Neural progenitor cell (in vitro differentiated cells): ENCODE data around the gene MTAP. TPM values are rescaled to one million over a fixed set of nuclear protein-coding genes. Genes with fewer than 3 reads are reported as not detected.
"Not testable (repeated sequence)": the region's sequence is repeated elsewhere in the genome, so short reads cannot be mapped to it uniquely, and the experiment has no call there.

Experiments
- DNase-seq: peaks from one replicate; pipeline ENCODE4 v3.0.0-alpha.2; 2016; ENCODE audit warnings: low spot score
- H2AFZ ChIP-seq: fragments of 200-600 bp; sonication (generic); replicated peaks from 2 replicates; pipeline ENCODE4 v1.6.1; 2016; ENCODE audit warnings: antibody characterized with exemption
- H3F3A ChIP-seq: fragments of 200-600 bp; sonication (generic); 2 replicates; pipeline ENCODE4 v1.6.1; 2016; ENCODE audit warnings: antibody characterized with exemption, low read depth
- H3K27ac ChIP-seq: fragments of 200-600 bp; sonication (generic); 2 replicates; pipeline ENCODE4 v1.5.1; 2016; ENCODE audit warnings: mild to moderate bottlenecking
- H3K27me3 ChIP-seq: fragments of 200-600 bp; sonication (generic); 2 replicates; pipeline ENCODE4 v1.6.1; 2016; ENCODE audit warnings: mild to moderate bottlenecking, moderate library complexity
- H3K36me3 ChIP-seq: fragments of 200-600 bp; sonication (generic); 2 replicates; pipeline ENCODE4 v1.5.1; 2016
- H3K4me1 ChIP-seq: fragments of 200-600 bp; sonication (generic); 2 replicates; pipeline ENCODE4 v1.6.1; 2016; ENCODE audit warnings: mixed run types
- H3K4me2 ChIP-seq: fragments of 200-600 bp; sonication (generic); 2 replicates; pipeline ENCODE4 v1.6.1; 2016
- H3K4me3 ChIP-seq: fragments of 200-600 bp; sonication (generic); 2 replicates; pipeline ENCODE4 v1.5.1; 2016
- H3K79me2 ChIP-seq: fragments of 200-600 bp; sonication (generic); 2 replicates; pipeline ENCODE4 v1.6.1; 2016; ENCODE audit warnings: low read depth
- H3K9ac ChIP-seq: fragments of 200-600 bp; sonication (generic); 2 replicates; pipeline ENCODE4 v1.6.1; 2016
- H3K9me3 ChIP-seq: fragments of 200-600 bp; sonication (generic); 2 replicates; pipeline ENCODE4 v1.5.1; 2016; ENCODE audit warnings: low read depth
- H4K20me1 ChIP-seq: fragments of 200-600 bp; sonication (generic); 2 replicates; pipeline ENCODE4 v1.6.1; 2016; ENCODE audit warnings: low read depth
- H3K27ac Mint-ChIP-seq: 3 replicates; pipeline ENCODE4 v1.8.0; 2021; ENCODE audit warnings: mixed read lengths
- H3K27me3 Mint-ChIP-seq: 2 replicates; pipeline ENCODE4 v1.8.0; 2022; ENCODE audit warnings: low read depth, mild to moderate bottlenecking, inconsistent platforms, moderate library complexity, mixed read lengths; ENCODE audit not compliant: insufficient read depth
- H3K36me3 Mint-ChIP-seq: 3 replicates; pipeline ENCODE4 v1.8.0; 2021; ENCODE audit warnings: mixed read lengths
- H3K4me1 Mint-ChIP-seq: 3 replicates; pipeline ENCODE4 v1.8.0; 2021; ENCODE audit warnings: mixed read lengths
- H3K4me3 Mint-ChIP-seq: 3 replicates; pipeline ENCODE4 v1.8.0; 2021; ENCODE audit warnings: mild to moderate bottlenecking, moderate library complexity, mixed read lengths
- H3K9me3 Mint-ChIP-seq: 3 replicates; pipeline ENCODE4 v1.8.0; 2020; ENCODE audit warnings: mixed read lengths
- CTCF ChIP-seq: fragments of 200-600 bp; sonication (generic); IDR thresholded peaks from 2 replicates; pipeline ENCODE4 v1.5.1; 2017; ENCODE audit warnings: antibody characterized with exemption, mild to moderate bottlenecking
- EZH2 ChIP-seq: fragments of 200-600 bp; sonication (generic); IDR thresholded peaks from 2 replicates; pipeline ENCODE4 v1.6.1; 2017; ENCODE audit warnings: antibody characterized with exemption, mild to moderate bottlenecking, moderate library complexity
- EZH2phosphoT487 ChIP-seq: fragments of 200-600 bp; sonication (generic); IDR thresholded peaks from 2 replicates; pipeline ENCODE4 v1.6.1; 2017; ENCODE audit warnings: antibody characterized with exemption
- total RNA-seq: library from RNA; depleted of rRNA; stranded (reverse); fragments of >200 nt; gene quantifications from 2 replicates; pipeline ENCODE4 v1.2.3, GENCODE V29; 2015; ENCODE audit warnings: low replicate concordance

MTAP gene
- total RNA-seq, 1 donor from 2014 or later = 21.6 TPM

DNA sequence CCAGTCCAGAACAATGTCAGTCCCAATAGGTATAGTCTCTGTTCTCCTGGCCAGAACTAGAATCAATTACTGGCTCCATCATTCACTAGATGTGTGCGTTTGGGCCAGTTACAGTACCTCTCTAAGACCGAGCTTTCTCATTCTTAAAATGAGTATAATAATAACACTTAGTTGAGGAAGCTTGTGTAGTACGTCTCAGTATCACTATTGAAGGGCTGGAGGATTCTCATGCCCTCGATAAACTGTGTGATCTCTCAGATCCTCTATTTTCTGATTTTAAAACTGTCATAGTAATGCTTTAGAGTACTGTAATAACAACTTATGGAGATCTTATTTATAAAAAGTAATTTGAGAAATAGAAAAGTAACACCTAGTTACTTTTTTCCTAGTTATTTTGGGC, 141.0 kb downstream of the MTAP start:
- Mint-ChIP-seq H3K9me3 (peaks cover 5% of the 10 kb centered on the region), H3K27me3 (peaks cover 3% of the 10 kb centered on the region), H3K36me3 (no peaks in the 10 kb centered on the region), H3K4me3 (no peak overlapping the region), H3K4me1 (no peaks in the 10 kb centered on the region), H3K27ac (no peak overlapping the region)
- Histone ChIP-seq H2AFZ (no peak overlapping the region), H3K4me1 (no peaks in the 10 kb centered on the region), H3K4me3 (no peak overlapping the region), H3K9ac (no peak overlapping the region), H3K4me2 (no peak overlapping the region), H3K79me2 (no peaks in the 10 kb centered on the region), H4K20me1 (no peaks in the 10 kb centered on the region), H3F3A (no peaks in the 10 kb centered on the region), H3K27ac (no peak overlapping the region), H3K27me3 (no peaks in the 10 kb centered on the region), H3K36me3 (no peaks in the 10 kb centered on the region), H3K9me3 (no peaks in the 10 kb centered on the region)
- DNase-seq = no peak
- TF ChIP-seq EZH2phosphoT487 (no peak), EZH2 (no peak), CTCF (no peak)

- Histone ChIP-seq H3K27ac (no peak overlapping the region), H3K27me3 (no peaks in the 10 kb centered on the region), H3F3A (no peaks in the 10 kb centered on the region), H4K20me1 (no peaks in the 10 kb centered on the region), H2AFZ (no peak overlapping the region), H3K4me1 (no peaks in the 10 kb centered on the region), H3K9me3 (no peaks in the 10 kb centered on the region), H3K79me2 (no peaks in the 10 kb centered on the region), H3K36me3 (no peaks in the 10 kb centered on the region), H3K4me3 (no peak overlapping the region), H3K4me2 (no peak overlapping the region), H3K9ac (no peak overlapping the region)
- peaks cover 5% of the 10 kb centered on the region for H3K9me3 Mint-ChIP-seq
- H3K27ac Mint-ChIP-seq = no peak overlapping the region
- H3K36me3 Mint-ChIP-seq = no peaks in the 10 kb centered on the region
- no peak for DNase-seq
- TF ChIP-seq EZH2 (no peak), EZH2phosphoT487 (no peak), CTCF (no peak)
- H3K4me1 Mint-ChIP-seq = no peaks in the 10 kb centered on the region
- H3K4me3 Mint-ChIP-seq = no peak overlapping the region
- H3K27me3 Mint-ChIP-seq = peaks cover 3% of the 10 kb centered on the region
These were observed 143.2 kb downstream of the MTAP start for GRCh38 chr9:21945606-21946005.

GRCh38 chr9:21958833-21959232, 156.4 kb downstream of the MTAP start:
- H3K79me2 ChIP-seq = no peaks in the 10 kb centered on the region
- H3K9me3 Mint-ChIP-seq = peaks cover 11% of the 10 kb centered on the region
- H3K9me3 ChIP-seq = no peaks in the 10 kb centered on the region
- TF ChIP-seq CTCF = no peak
- TF ChIP-seq EZH2 = no peak
- TF ChIP-seq EZH2phosphoT487 = no peak
- no peaks in the 10 kb centered on the region for H3K4me1 Mint-ChIP-seq
- peaks cover under 1% of the 10 kb centered on the region for H4K20me1 ChIP-seq
- no peak overlapping the region for H2AFZ ChIP-seq
- DNase-seq = no peak
- H3K4me3 Mint-ChIP-seq = no peak overlapping the region
- H3K4me2 ChIP-seq = no peak overlapping the region
- H3F3A ChIP-seq = no peaks in the 10 kb centered on the region
- H3K36me3 ChIP-seq = no peaks in the 10 kb centered on the region
- peaks cover 2% of the 10 kb centered on the region for H3K36me3 Mint-ChIP-seq
- H3K27ac Mint-ChIP-seq = no peak overlapping the region
- no peak overlapping the region for H3K4me3 ChIP-seq
- no peaks in the 10 kb centered on the region for H3K4me1 ChIP-seq
- no peak overlapping the region for H3K9ac ChIP-seq
- H3K27me3 Mint-ChIP-seq = peaks cover 12% of the 10 kb centered on the region
- H3K27ac ChIP-seq = no peak overlapping the region
- H3K27me3 ChIP-seq = peaks cover 29% of the 10 kb centered on the region

DNA sequence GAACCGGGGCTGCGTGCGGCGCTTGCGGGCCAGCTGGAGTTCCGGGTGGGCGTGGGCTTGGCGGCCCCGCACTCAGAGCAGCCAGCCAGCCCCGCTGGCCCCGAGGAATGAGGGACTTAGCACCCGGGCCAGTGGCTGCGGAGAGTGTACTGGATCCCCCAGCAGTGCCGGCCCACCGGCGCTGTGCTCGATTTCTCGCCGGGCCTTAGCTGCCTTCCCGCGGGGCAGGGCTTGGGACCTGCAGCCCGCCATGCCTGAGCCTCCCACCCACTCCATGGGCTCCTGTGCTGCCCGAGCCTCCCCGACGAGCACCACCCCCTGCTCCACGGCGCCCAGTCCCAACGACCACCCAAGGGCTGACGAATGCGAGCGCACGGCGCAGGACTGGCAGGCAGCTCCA, 156.8 kb downstream of the MTAP start:
- H3K4me2 ChIP-seq, H3K4me3 ChIP-seq, H3K9me3 ChIP-seq, H3K36me3 ChIP-seq, H3K36me3 Mint-ChIP-seq, H3K27ac ChIP-seq, H3K4me3 Mint-ChIP-seq, DNase-seq, H3K4me1 Mint-ChIP-seq, H3K27ac Mint-ChIP-seq, H3K9ac ChIP-seq, H3F3A ChIP-seq, H3K4me1 ChIP-seq, H3K79me2 ChIP-seq, H4K20me1 ChIP-seq, H2AFZ ChIP-seq: not testable (repeated sequence)
- H3K27me3 Mint-ChIP-seq = peaks cover 16% of the 10 kb centered on the region
- H3K9me3 Mint-ChIP-seq = peaks cover 13% of the 10 kb centered on the region
- H3K27me3 ChIP-seq = peaks cover 33% of the 10 kb centered on the region
